Stimulated activated CD4-positive, alpha-beta T cell treated with anti-CD3 and anti-CD28 coated beads, TNF-alpha, amount 100 ng/mL, for 4 hours (primary cell): Measurements from ENCODE around the gene CBX3.
"Not testable (repeated sequence)": the region's sequence is repeated elsewhere in the genome, so short reads cannot be mapped to it uniquely, and the experiment has no call there.

Experiments used
- DNase-seq, 3 experiments: peaks; one replicate each; pipeline ENCODE4 v3.0.0-alpha.2; 2020; ENCODE audit warnings: low read depth in 3 of 3

The CBX3 gene

GRCh38 chr7:26188206-26188956 lies 13.2 kb upstream of the CBX3 start:
- DNase-seq: no peak

DNA sequence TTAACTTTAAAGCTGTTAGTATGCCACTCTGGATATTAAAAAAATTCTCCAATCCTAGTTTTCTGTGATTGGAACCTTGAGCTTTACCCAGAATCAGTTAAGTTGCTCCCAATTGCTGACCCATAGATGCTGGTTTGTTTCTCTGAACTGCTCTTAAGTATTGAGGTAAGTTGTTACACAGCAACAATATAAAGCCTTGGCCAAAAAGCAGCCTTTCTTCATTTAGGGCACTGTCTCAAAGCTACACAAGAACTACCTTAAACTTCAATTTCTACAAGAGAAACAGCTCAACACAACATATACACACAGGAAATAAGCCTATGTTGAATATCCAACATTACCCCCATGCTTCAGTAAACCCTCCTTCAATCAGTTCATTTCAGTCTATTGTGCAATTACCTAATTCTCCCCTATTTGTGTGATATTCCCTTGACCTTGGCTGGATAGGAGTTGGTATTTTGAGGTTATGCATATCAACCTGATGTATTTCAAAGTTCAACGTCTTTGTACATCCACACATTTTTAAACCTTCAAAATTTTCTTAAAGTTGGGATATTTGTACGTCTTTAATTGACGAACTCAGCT lies 12.5 kb upstream of the CBX3 start:
- DNase-seq: no peak

DNA sequence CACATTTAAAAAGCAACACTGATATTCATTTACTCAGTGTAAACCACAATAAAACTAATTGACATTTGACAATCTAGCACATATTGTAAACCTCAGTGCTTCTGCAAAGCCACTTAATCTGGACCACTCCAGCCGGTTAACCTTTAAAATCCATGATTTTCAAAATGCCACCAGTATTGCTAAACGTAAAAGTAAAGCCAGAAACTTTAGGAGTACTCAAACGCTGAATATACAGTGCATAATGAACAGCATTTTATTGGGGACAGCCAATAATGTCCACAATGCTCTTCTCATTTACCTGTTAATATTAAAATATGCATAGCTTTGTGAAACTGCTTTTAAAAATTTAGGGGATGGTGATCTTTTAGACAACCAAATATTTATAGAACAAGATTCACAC lies 11.8 kb upstream of the CBX3 start:
- DNase-seq: no peak

GRCh38 chr7:26190417-26190869 lies 11.1 kb upstream of the CBX3 start:
- no peak for DNase-seq

GRCh38 chr7:26191233-26191973 lies 10.1 kb upstream of the CBX3 start:
- DNase-seq: no peak

- no peak for DNase-seq
Measured at GRCh38 chr7:26191974-26192479, 9.5 kb upstream of the CBX3 start.

DNA sequence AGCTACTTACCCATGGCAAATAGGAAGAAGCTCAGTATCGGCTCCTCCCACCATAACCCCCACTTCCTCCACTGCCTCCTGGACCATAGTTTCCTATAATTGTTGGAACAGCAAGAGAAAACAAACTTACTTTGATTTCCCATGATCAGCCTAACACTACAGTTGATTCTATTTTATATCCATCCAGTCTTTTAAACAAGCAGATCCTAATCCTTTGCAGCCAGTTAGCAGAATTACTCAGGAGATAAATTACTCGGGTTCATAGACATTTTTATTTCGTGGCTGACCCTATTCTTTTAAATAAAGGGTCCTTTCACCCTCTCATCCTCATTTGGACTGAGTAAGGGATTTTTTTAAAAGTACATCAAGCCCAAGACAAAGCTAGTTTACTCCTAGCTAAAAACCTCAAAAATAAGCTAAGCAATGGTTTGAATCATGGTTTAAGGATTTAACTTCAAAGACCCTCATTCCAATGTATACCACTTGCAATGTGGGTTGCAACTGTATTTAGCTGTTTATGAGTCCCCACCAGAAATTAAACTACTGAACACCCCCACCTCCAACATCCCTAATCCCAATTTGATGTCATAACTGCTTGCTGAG lies 9.0 kb upstream of the CBX3 start:
- no peak for DNase-seq

GRCh38 chr7:26193432-26194207 lies 7.9 kb upstream of the CBX3 start:
- DNase-seq: no peak

GRCh38 chr7:26194764-26195163 lies 6.8 kb upstream of the CBX3 start:
- DNase-seq: not testable (repeated sequence)

- DNase-seq: no peak
Measured at GRCh38 chr7:26195182-26195581, 6.4 kb upstream of the CBX3 start.

DNA sequence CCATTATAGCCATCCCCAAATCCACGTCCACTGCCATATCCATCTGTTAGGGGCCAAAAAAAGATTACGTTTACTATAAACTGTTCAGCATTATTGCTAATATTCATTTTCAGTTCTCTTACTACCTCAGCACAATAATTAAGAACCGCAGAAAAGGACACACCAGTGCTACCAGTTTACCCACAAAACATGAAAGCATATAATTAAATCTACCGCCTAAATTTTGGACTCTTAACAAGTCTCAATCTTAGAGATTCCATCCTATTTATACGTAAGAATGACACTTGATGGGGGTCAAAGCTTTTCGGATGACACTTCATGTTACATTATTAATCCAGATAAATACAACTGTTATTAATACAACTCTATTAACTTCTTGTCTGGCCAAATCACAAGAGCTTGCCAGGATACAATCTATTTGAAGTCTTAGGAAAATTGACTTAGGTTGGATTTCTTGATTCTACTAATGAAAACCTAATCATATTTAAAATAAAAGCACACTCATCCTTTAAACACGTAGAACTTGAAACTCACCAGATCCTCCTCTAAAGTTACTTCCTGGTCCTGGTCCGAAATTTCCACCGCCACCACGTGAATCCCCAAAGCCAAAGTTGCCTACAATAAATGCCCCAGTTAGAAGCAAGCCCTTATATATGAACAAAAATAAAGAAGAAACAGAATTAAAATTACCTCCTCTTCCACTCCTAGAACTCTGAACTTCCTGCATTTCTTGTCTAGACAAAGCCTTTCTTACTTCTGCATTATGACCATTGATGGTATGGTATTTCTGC lies 5.5 kb upstream of the CBX3 start:
- no peak for DNase-seq

- DNase-seq: no peak
Measured at GRCh38 chr7:26197153-26198115, 4.1 kb upstream of the CBX3 start.

DNA sequence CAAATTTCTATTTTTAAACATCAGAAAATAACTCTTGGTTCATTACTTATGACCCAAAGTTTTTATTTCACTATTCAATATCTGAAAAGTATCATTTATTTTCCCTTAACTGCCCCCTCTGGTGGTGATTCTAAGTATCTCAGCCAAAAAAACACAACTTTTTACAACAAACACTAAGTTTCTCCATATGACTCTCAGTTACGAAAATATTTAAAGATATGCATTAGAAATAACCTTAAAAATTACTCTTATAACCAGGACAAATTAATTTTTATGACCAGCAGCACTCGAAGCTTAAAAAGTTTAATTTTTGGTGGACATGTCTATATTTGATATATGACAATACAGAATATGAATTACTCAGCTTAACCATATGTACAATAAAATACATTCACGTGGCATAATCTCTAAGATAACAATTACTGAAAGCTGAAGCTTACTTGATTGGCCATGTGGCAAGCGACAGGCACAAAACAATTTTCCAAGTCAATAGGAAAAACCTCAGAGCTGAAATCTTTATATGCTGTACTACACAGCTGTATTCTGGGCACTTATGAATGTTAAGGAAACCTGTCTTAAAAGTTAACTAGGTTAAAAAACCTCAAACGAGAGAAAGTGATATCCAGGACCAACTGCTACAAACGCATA lies 3.3 kb upstream of the CBX3 start:
- no peak for DNase-seq

GRCh38 chr7:26198781-26199169 lies 2.8 kb upstream of the CBX3 start:
- no peak for DNase-seq

DNA sequence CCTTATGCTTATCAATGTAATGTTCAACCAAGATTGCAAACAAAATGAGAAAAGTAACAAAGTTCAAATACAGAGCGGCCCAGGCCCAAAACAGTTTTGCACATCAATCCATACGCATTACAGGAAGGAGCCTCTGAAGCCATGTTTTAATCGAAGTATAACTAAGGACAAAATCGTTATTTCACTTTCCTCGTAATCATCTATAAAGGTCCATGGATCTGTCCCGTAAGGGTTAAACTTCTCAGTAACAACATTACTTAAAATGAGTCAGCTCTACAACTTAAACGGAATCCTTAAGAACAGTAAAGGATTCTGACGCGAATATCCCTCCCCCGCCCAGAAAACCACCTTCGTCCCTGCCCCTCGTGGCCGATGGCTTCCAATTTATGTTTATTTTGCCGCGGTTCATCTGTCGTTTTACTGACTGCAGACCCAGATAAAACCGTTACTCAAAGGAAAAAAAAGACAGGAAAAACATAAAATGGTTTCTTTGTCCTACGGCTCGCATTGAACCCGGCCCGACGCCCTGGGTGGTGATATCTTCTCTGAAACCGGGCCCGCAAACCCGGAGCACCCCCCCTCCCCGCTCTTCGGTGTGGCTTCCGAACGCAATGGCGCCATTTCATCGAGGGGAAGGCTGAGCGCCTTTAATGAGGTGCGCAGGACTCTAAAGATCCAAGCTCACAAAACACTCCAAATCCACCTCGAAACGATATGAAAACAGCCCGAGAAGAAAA lies 2.1 kb upstream of the CBX3 start:
- peak; percentile 39 to 51 (median 45) for DNase-seq

DNA sequence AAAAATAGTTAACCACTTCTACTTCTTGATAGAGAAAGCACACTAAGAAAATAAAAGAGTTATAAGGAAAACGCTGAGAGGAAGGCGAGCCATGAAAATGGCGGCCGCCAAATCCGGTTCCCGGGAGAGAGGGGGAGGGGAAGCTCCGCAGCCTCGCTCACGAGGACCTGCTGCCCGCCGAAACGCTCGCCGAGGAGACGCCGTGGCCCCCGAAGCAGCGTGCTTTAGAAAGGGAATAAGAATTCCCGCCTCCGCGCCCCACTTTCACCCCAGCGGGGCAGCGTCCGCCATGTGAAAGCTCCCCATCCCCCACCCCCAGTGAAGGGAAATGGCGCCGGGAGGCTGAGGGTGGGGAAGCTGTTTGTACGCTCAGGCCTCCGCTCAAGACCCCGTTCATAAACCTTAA lies 1.5 kb upstream of the CBX3 start:
- DNase-seq: peak; percentile 58 to 68 (median 62)

DNA sequence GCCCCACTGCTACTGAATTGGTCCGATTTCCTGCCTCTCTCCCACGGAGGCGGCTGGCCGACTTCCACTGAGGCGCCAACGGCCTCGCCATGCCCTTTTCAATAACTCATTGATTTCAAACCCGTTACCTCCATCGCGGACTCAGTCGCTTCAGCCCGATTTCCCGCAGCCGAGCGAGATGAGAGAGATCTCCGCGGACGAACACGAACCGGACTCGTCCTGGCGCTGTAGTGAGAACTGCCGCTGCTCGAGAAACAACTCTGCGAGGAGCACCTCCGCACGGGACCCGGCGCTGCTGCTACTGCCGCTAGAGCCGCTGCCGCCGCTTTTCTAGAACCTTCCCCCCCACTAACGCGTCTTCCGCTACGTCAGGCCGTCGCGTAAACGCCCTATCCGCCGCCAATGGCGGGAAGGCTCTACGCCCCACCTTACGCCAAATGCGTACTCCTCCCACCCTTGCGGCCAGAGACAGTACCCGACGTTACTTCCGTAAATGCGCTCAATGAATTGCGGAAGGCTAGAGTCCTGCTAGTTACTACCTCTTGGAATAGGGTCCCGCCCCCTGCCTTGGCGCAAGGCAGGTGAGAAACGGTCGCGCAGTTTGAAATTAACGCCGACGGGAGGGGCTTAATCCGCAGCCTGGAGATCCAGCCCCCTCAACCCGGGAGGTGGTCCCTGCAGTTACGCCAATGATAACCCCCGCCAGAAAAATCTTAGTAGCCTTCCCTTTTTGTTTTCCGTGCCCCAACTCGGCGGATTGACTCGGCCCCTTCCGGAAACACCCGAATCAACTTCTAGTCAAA lies 900 bp upstream of the CBX3 start, which contains the start of gene HNRNPA2B1:
Gene HNRNPA2B1, minus strand, starts transcription at position 303 of the 803 bp plus-strand sequence. Its CDS starts 169 bp downstream, at position 134.
- peak; percentile 97 for DNase-seq
